Measurements from ENCODE around the gene ZSCAN20.

Gene ZSCAN20

GRCh38 chr1:33473900-33474299, 1.5 kb downstream of the ZSCAN20 start:
- no peak for TF ChIP-seq CTCF (IDR thresholded peaks at IDR 0.05; ENCODE audit: low read depth, low read length, missing control alignments)
- no peak for DNase-seq (ENCODE audit: low read depth)

GRCh38 chr1:33477451-33477850, 5.0 kb downstream of the ZSCAN20 start:
- no peak overlapping the region for H3K4me3 ChIP-seq (ENCODE audit: low read depth, low read length)
- DNase-seq (ENCODE audit: low read depth), result no peak

More at GRCh38 chr1:33473900-33474299, 1.5 kb downstream of the ZSCAN20 start:
- H3K4me3 ChIP-seq (ENCODE audit: low read depth, low read length), result no peak overlapping the region

GRCh38 chr1:33482412-33482811, 10.0 kb downstream of the ZSCAN20 start:
- no peak for TF ChIP-seq CTCF (IDR thresholded peaks at IDR 0.05; ENCODE audit: low read depth, low read length, missing control alignments)
- DNase-seq (ENCODE audit: low read depth), result no peak
- no peak overlapping the region for H3K4me3 ChIP-seq (ENCODE audit: low read depth, low read length)

More at GRCh38 chr1:33477451-33477850, 5.0 kb downstream of the ZSCAN20 start:
- TF ChIP-seq CTCF (IDR thresholded peaks at IDR 0.05; ENCODE audit: low read depth, low read length, missing control alignments), result no peak

- no peak overlapping the region for H3K4me3 ChIP-seq (ENCODE audit: low read depth, low read length)
- TF ChIP-seq CTCF (IDR thresholded peaks at IDR 0.05; ENCODE audit: low read depth, low read length, missing control alignments), result no peak
- no peak for DNase-seq (ENCODE audit: low read depth)
These were observed 16.2 kb downstream of the ZSCAN20 start for GRCh38 chr1:33488624-33489023.

- no peak overlapping the region for H3K4me3 ChIP-seq (ENCODE audit: low read depth, low read length)
- TF ChIP-seq CTCF (IDR thresholded peaks at IDR 0.05; ENCODE audit: low read depth, low read length, missing control alignments), result no peak
- DNase-seq (ENCODE audit: low read depth), result no peak
These were observed 22.5 kb downstream of the ZSCAN20 start for GRCh38 chr1:33494929-33495328.

GRCh38 chr1:33497410-33497809, 25.0 kb downstream of the ZSCAN20 start:
- no peak for TF ChIP-seq CTCF (IDR thresholded peaks at IDR 0.05; ENCODE audit: low read depth, low read length, missing control alignments)
- no peak for DNase-seq (ENCODE audit: low read depth)
- no peak overlapping the region for H3K4me3 ChIP-seq (ENCODE audit: low read depth, low read length)

- TF ChIP-seq CTCF (IDR thresholded peaks at IDR 0.05; ENCODE audit: low read depth, low read length, missing control alignments), result no peak
- no peak for DNase-seq (ENCODE audit: low read depth)
- H3K4me3 ChIP-seq (ENCODE audit: low read depth, low read length), result no peak overlapping the region
These were observed 28.1 kb downstream of the ZSCAN20 start for GRCh38 chr1:33500547-33500946.

Measured in GM12864 (cell line).